SK-N-SH (cell line): ENCODE data around the gene MS4A18. TPM values are rescaled to one million over a fixed set of nuclear protein-coding genes. Genes with fewer than 3 reads are reported as not detected.

Source experiments
- CTCF ChIA-PET: fragments of 300-600, 350-600 bp; formaldehyde crosslinking; extraction: SDS; loops from one replicate; lab custom pipeline; 2021; lab: Yijun Ruan, JAX
- POLR2A ChIA-PET: fragments of 350-600 bp; sonication (Branson Sonifier 250); formaldehyde crosslinking; extraction: SDS; loops from one replicate; lab custom pipeline; 2020; ENCODE audit warnings: antibody characterized with exemption, inconsistent platforms; lab: Yijun Ruan, JAX
- DNase-seq: peaks from one replicate; pipeline ENCODE4 v3.0.0; 2012
- H2AFZ ChIP-seq: fragments of 200-600 bp; sonication (generic); 2 replicates; pipeline ENCODE4 v1.8.1; 2016; ENCODE audit warnings: antibody characterized with exemption, mild to moderate bottlenecking, low read depth
- H3F3A ChIP-seq: fragments of 200-600 bp; sonication (generic); replicated peaks from 2 replicates; pipeline ENCODE3; 2016; ENCODE audit warnings: antibody characterized with exemption, mild to moderate bottlenecking; ENCODE audit not compliant: insufficient read depth
- H3K27ac ChIP-seq, 2 experiments: fragments of 200-500 bp in 1 of 2; fragments of 200-600 bp in 1 of 2; sonication (Bioruptor generic) in 1 of 2; sonication (generic), shearing (Covaris generic) in 1 of 2; 2 replicates each; pipeline versions ENCODE4 v1.5.1 to v1.6.1; 2014 to 2016; ENCODE audit warnings: low read depth in 2 of 2, inconsistent platforms in 1 of 2, low read length in 1 of 2, mild to moderate bottlenecking in 1 of 2, mixed read lengths in 1 of 2
- H3K27me3 ChIP-seq: fragments of 200-600 bp; sonication (generic), shearing (Covaris generic); 2 replicates; pipeline ENCODE4 v1.6.1; 2016; ENCODE audit warnings: mixed run types; ENCODE audit not compliant: insufficient read depth
- H3K36me3 ChIP-seq, 2 experiments: fragments of 200-500 bp in 1 of 2; fragments of 200-600 bp in 1 of 2; sonication (Bioruptor generic) in 1 of 2; sonication (generic) in 1 of 2; replicated peaks in 1 of 2; 2 replicates each; pipeline versions ENCODE3 to v1.5.1; 2014 to 2016; ENCODE audit warnings: low read length in 1 of 2, mild to moderate bottlenecking in 1 of 2; ENCODE audit not compliant: insufficient read depth in 2 of 2, control insufficient read depth in 1 of 2
- H3K4me1 ChIP-seq, 2 experiments: fragments of 200-500 bp in 1 of 2; fragments of 200-600 bp in 1 of 2; sonication (Bioruptor generic) in 1 of 2; sonication (generic), shearing (Covaris generic) in 1 of 2; 2 replicates each; pipeline versions ENCODE4 v1.5.1 to v1.6.1; 2014 to 2016; ENCODE audit warnings: low read depth in 1 of 2, low read length in 1 of 2, mixed run types in 1 of 2; ENCODE audit not compliant: insufficient read depth in 2 of 2, control insufficient read depth in 1 of 2
- H3K4me2 ChIP-seq: fragments of 200-600 bp; sonication (generic), shearing (Covaris generic); 2 replicates; pipeline ENCODE4 v1.6.1; 2017; ENCODE audit warnings: mixed run types
- H3K4me3 ChIP-seq, 2 experiments: fragments of 200-500 bp in 1 of 2; fragments of 200-600 bp in 1 of 2; sonication (Bioruptor generic) in 1 of 2; sonication (generic), shearing (Covaris generic) in 1 of 2; 2 replicates each; pipeline versions ENCODE4 v1.5.1 to v1.8.1; 2014 to 2016; ENCODE audit warnings: low read depth in 2 of 2, inconsistent platforms in 1 of 2, low read length in 1 of 2, mild to moderate bottlenecking in 1 of 2, mixed read lengths in 1 of 2, moderate library complexity in 1 of 2
- H3K79me2 ChIP-seq: fragments of 200-600 bp; sonication (generic); 2 replicates; pipeline ENCODE4 v1.8.1; 2017; ENCODE audit warnings: mild to moderate bottlenecking; ENCODE audit not compliant: insufficient read depth
- H3K9ac ChIP-seq: fragments of 200-600 bp; sonication (generic); 2 replicates; pipeline ENCODE4 v1.6.1; 2017; ENCODE audit warnings: mixed run types
- H3K9me2 ChIP-seq: fragments of 200-600 bp; sonication (generic); 2 replicates; pipeline ENCODE4 v1.6.1; 2017; ENCODE audit warnings: mixed run types
- H3K9me3 ChIP-seq: fragments of 200-600 bp; sonication (generic); 2 replicates; pipeline ENCODE4 v1.6.1; 2017; ENCODE audit warnings: mixed run types, mild to moderate bottlenecking, moderate library complexity
- H4K20me1 ChIP-seq: fragments of 200-600 bp; sonication (generic); 2 replicates; pipeline ENCODE4 v1.6.1; 2017; ENCODE audit warnings: mild to moderate bottlenecking, mixed run types; ENCODE audit not compliant: insufficient read depth
- CHD2 ChIP-seq: fragments of 150-350 bp; IDR thresholded peaks from 2 replicates; pipeline ENCODE4 v1.6.1; 2018; ENCODE audit warnings: low read length; ENCODE audit not compliant: partially characterized antibody
- CTCF ChIP-seq: fragments of 200-600 bp; sonication (generic); IDR thresholded peaks from 2 replicates; pipeline ENCODE4 v1.6.1; 2017; ENCODE audit warnings: antibody characterized with exemption, mild to moderate bottlenecking, moderate library complexity
- EZH2phosphoT487 ChIP-seq: fragments of 200-600 bp; sonication (generic); IDR thresholded peaks from 2 replicates; pipeline ENCODE4 v1.6.1; 2017; ENCODE audit warnings: low read depth, mixed run types, mild to moderate bottlenecking, antibody characterized with exemption, moderate library complexity, borderline replicate concordance
- FOXM1 ChIP-seq: IDR thresholded peaks from 2 replicates; pipeline ENCODE4 v1.4.0; 2012; ENCODE audit warnings: low read depth, mild to moderate bottlenecking
- IRF3 ChIP-seq: fragments of 150-350 bp; IDR thresholded peaks from 2 replicates; pipeline ENCODE4 v1.6.1; 2016; ENCODE audit warnings: mild to moderate bottlenecking, low read depth, low read length
- MXI1 ChIP-seq: IDR thresholded peaks from 2 replicates; pipeline ENCODE4 v1.6.1; 2012; ENCODE audit warnings: mild to moderate bottlenecking, low read depth, low read length, improper control_type of control experiment
- NRF1 ChIP-seq: IDR thresholded peaks from 2 replicates; pipeline ENCODE4 v1.6.1; 2012; ENCODE audit warnings: low read depth, mild to moderate bottlenecking, low read length
- PBX3 ChIP-seq: IDR thresholded peaks from 2 replicates; pipeline ENCODE4; 2012
- POLR2AphosphoS5 ChIP-seq: IDR thresholded peaks from 2 replicates; pipeline ENCODE4 v1.6.1; 2012; ENCODE audit warnings: low read depth, low read length
- RAD21 ChIP-seq: IDR thresholded peaks from 2 replicates; pipeline ENCODE4 v1.6.1; 2012; ENCODE audit warnings: mild to moderate bottlenecking, low read length
- RCOR1 ChIP-seq: fragments of 150-350 bp; IDR thresholded peaks from 2 replicates; pipeline ENCODE4 v1.6.1; 2017; ENCODE audit warnings: antibody characterized with exemption, low read length
- RFX5 ChIP-seq: IDR thresholded peaks from 2 replicates; pipeline ENCODE4 v1.6.1; 2012; ENCODE audit warnings: mild to moderate bottlenecking, improper control_type of control experiment, low read length
- RXRA ChIP-seq: IDR thresholded peaks from 2 replicates; pipeline ENCODE4 v1.4.0; 2012; ENCODE audit warnings: low read depth, mild to moderate bottlenecking, borderline replicate concordance
- SMC3 ChIP-seq: IDR thresholded peaks from 2 replicates; pipeline ENCODE4 v1.6.1; 2012; ENCODE audit warnings: low read depth, low read length, improper control_type of control experiment
- TAF1 ChIP-seq: IDR thresholded peaks from 2 replicates; pipeline ENCODE4 v1.6.1; 2012; ENCODE audit warnings: low read depth, mild to moderate bottlenecking, low read length, moderate library complexity, borderline replicate concordance
- TCF12 ChIP-seq: IDR thresholded peaks from 2 replicates; pipeline ENCODE4 v1.4.0; 2012
- TEAD4 ChIP-seq: IDR thresholded peaks from 2 replicates; pipeline ENCODE4 v1.4.0; 2012; ENCODE audit warnings: mild to moderate bottlenecking, borderline replicate concordance; ENCODE audit not compliant: insufficient read depth
- YY1 ChIP-seq: IDR thresholded peaks from 2 replicates; pipeline ENCODE4 v1.4.0; 2012; ENCODE audit warnings: low read depth, mild to moderate bottlenecking
- ZBTB33 ChIP-seq: IDR thresholded peaks from 2 replicates; pipeline ENCODE4 v1.4.0; 2012; ENCODE audit warnings: low read depth, borderline replicate concordance
- WGBS: methylation state at CpG from one replicate; pipeline ENCODE4 v1.1.6; 2017; ENCODE audit warnings: low lambda C conversion rate; 5-methylcytosine and 5-hydroxymethylcytosine counted together
- polyA plus RNA-seq, 3 experiments: library from polyadenylated mRNA; depleted of rRNA; stranded (reverse); fragments of >200 nt; gene quantifications; 2 replicates each; pipeline ENCODE4 v1.2.3, GENCODE V29; 2012
- TF ChIP-seq, protein P1 (sequence below): IDR thresholded peaks from 2 replicates; pipeline ENCODE4 v1.4.0; 2012; ENCODE audit warnings: low read depth, borderline replicate concordance

MS4A18 gene
- polyA plus RNA-seq, 1 of the 3 experiments (the other 2 are of a cell fraction) = not detected

- TF ChIP-seq RXRA (no peak), TEAD4 (no peak), ZBTB33 (no peak), FOXM1 (no peak), RCOR1 (no peak), POLR2AphosphoS5 (no peak)
- TF ChIP-seq, protein P1, sequence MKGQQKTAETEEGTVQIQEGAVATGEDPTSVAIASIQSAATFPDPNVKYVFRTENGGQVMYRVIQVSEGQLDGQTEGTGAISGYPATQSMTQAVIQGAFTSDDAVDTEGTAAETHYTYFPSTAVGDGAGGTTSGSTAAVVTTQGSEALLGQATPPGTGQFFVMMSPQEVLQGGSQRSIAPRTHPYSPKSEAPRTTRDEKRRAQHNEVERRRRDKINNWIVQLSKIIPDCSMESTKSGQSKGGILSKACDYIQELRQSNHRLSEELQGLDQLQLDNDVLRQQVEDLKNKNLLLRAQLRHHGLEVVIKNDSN = no peak
Measured at GRCh38 chr11:60776167-60776566, 51.6 kb downstream of the MS4A18 start (continued).

DNA sequence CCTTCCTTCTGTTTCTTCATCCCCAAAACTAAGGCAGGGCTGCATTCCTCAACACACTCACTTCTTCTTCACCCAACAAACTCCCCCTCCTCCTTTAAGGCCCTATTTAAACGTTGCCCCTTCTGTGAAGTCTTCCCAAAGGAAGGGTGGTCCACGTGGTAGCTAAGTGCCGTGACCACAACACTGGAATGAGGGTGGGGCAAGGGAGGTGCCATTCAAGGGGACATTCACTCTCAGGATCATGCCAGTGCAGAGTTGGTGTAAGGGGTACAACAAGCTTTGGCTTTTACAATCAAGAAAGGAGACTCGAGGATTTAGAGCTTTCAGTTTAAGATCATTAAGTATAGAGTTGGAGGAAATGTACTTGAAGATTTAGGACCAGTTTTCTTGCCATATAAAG lies 52.6 kb downstream of the MS4A18 start:
- no peak for DNase-seq
- H3K4me3 ChIP-seq = no peak overlapping the region
- H3F3A ChIP-seq = no peaks in the 10 kb centered on the region
- POLR2A ChIA-PET = no interaction called here
- no peaks in the 10 kb centered on the region for H3K9me2 ChIP-seq
- H3K36me3 ChIP-seq = no peaks in the 10 kb centered on the region
- CTCF ChIA-PET = interaction anchor here (0.6 to 7.3 kb wide), 8 partner anchors 11 to 398 kb away, joined by 3 to 67 read pairs (median 3); no protein-coding TSS in a partner anchor
- H3K9ac ChIP-seq = no peak overlapping the region
- no peaks in the 10 kb centered on the region for H3K27me3 ChIP-seq
- H4K20me1 ChIP-seq = no peaks in the 10 kb centered on the region
- H3K9me3 ChIP-seq = no peaks in the 10 kb centered on the region
- H3K79me2 ChIP-seq = no peaks in the 10 kb centered on the region
- H3K4me1 ChIP-seq = peaks cover 3 to 6% of the 10 kb centered on the region in 2 experiments; a peak in 2 of 4 replicates
- no peak overlapping the region for H3K4me2 ChIP-seq
- peak overlapping the region in 1 of 2 experiments; percentile 47; a peak in 2 of 4 replicates for H3K27ac ChIP-seq
- 38% methylated on average over 4 of the region's 4 CpGs for WGBS
- no peak overlapping the region for H2AFZ ChIP-seq
- TF ChIP-seq EZH2phosphoT487 (no peak), SMC3 (no peak), PBX3 (no peak), ZBTB33 (no peak), CHD2 (no peak), RAD21 (no peak), NRF1 (no peak), MXI1 (no peak), TCF12 (no peak), TAF1 (no peak), YY1 (no peak), FOXM1 (no peak), RFX5 (no peak), IRF3 (no peak), CTCF (no peak), POLR2AphosphoS5 (no peak)
